ENCODE results near the gene HECTD2.
"Not testable (repeated sequence)": the region's sequence is repeated elsewhere in the genome, so short reads cannot be mapped to it uniquely, and the experiment has no call there.

Gene HECTD2

GRCh38 chr10:91434041-91434440 lies 23.9 kb downstream of the HECTD2 start:
- whole genome bisulfite sequencing (ENCODE audit: extremely low coverage, insufficient coverage, insufficient read length): no CpG with 5 or more reads among the region's 1 CpG
- H3K14ac ChIP-seq (ENCODE audit: low read length): no peak overlapping the region

GRCh38 chr10:91435241-91435640 lies 25.1 kb downstream of the HECTD2 start:
- Histone ChIP-seq H2BK5ac (ENCODE audit: low read depth, low read length, poor library complexity) (no peak overlapping the region), H3K27ac (ENCODE audit: low read depth, low read length) (no peak overlapping the region), H4K91ac (ENCODE audit: low read depth, low read length) (no peak overlapping the region), H3K14ac (ENCODE audit: low read length) (no peak overlapping the region), H3K27me3 (ENCODE audit: insufficient read depth, low read length) (no peaks in the 10 kb centered on the region), H3K9me3 (ENCODE audit: insufficient read depth, low read depth, low read length) (no peaks in the 10 kb centered on the region), H4K8ac (ENCODE audit: low read depth, low read length) (no peak overlapping the region), H3K4me1 (ENCODE audit: control insufficient read depth in 1 of 2, insufficient read depth in 2 of 2, low read length in 2 of 2) (no peaks in the 10 kb centered on the region), H3K9ac (ENCODE audit: low read length) (no peak overlapping the region), H2AK5ac (ENCODE audit: low read length) (no peak overlapping the region), H3K4me3 (ENCODE audit: low read depth, low read length) (no peak overlapping the region), H3K79me2 (ENCODE audit: control insufficient read depth, insufficient read depth, low read length, poor library complexity) (no peaks in the 10 kb centered on the region), H3K18ac (ENCODE audit: low read length) (no peak overlapping the region), H3K4ac (ENCODE audit: low read depth, low read length) (no peak overlapping the region), H3K36me3 (ENCODE audit: control insufficient read depth in 1 of 2, insufficient read depth in 2 of 2, low read length in 2 of 2) (no peaks in the 10 kb centered on the region), H3K79me1 (ENCODE audit: low read length) (no peaks in the 10 kb centered on the region), H2BK120ac (ENCODE audit: insufficient read depth, low read length, poor library complexity) (no peak overlapping the region), H3K4me2 (ENCODE audit: low read length) (no peak overlapping the region), H2AFZ (ENCODE audit: insufficient read depth, low read length, poor library complexity) (no peak overlapping the region), H2BK12ac (ENCODE audit: low read length) (no peak overlapping the region), H3K23ac (ENCODE audit: low read length) (no peak overlapping the region), H4K12ac (ENCODE audit: low read depth, low read length) (no peak overlapping the region)
- WGBS (ENCODE audit: extremely low coverage, insufficient coverage, insufficient read length): no CpG with 5 or more reads among the region's 2 CpGs
- DNase-seq: no peak

More at GRCh38 chr10:91434041-91434440, 23.9 kb downstream of the HECTD2 start:
- no peak overlapping the region for H3K27ac ChIP-seq (ENCODE audit: low read depth, low read length)
- no peak overlapping the region for H2BK12ac ChIP-seq (ENCODE audit: low read length)
- no peak overlapping the region for H3K4ac ChIP-seq (ENCODE audit: low read depth, low read length)
- no peak overlapping the region for H2BK5ac ChIP-seq (ENCODE audit: low read depth, low read length, poor library complexity)
- H4K12ac ChIP-seq (ENCODE audit: low read depth, low read length): no peak overlapping the region
- H3K4me2 ChIP-seq (ENCODE audit: low read length): no peak overlapping the region
- no peaks in the 10 kb centered on the region for H3K9me3 ChIP-seq (ENCODE audit: insufficient read depth, low read depth, low read length)
- no peak overlapping the region for H2AK5ac ChIP-seq (ENCODE audit: low read length)
- H3K79me2 ChIP-seq (ENCODE audit: control insufficient read depth, insufficient read depth, low read length, poor library complexity): no peaks in the 10 kb centered on the region
- H3K18ac ChIP-seq (ENCODE audit: low read length): no peak overlapping the region
- no peak overlapping the region for H4K91ac ChIP-seq (ENCODE audit: low read depth, low read length)
- H2BK120ac ChIP-seq (ENCODE audit: insufficient read depth, low read length, poor library complexity): no peak overlapping the region
- no peaks in the 10 kb centered on the region for H3K79me1 ChIP-seq (ENCODE audit: low read length)
- no peak overlapping the region for H3K23ac ChIP-seq (ENCODE audit: low read length)
- no peak overlapping the region for H2AFZ ChIP-seq (ENCODE audit: insufficient read depth, low read length, poor library complexity)
- no peak overlapping the region for H3K4me3 ChIP-seq (ENCODE audit: low read depth, low read length)
- no peak overlapping the region for H3K9ac ChIP-seq (ENCODE audit: low read length)
- H4K8ac ChIP-seq (ENCODE audit: low read depth, low read length): no peak overlapping the region
- no peaks in the 10 kb centered on the region for H3K27me3 ChIP-seq (ENCODE audit: insufficient read depth, low read length)
- no peaks in the 10 kb centered on the region for H3K4me1 ChIP-seq (ENCODE audit: control insufficient read depth in 1 of 2, insufficient read depth in 2 of 2, low read length in 2 of 2)
- H3K36me3 ChIP-seq (ENCODE audit: control insufficient read depth in 1 of 2, insufficient read depth in 2 of 2, low read length in 2 of 2): no peaks in the 10 kb centered on the region
- DNase-seq: no peak

GRCh38 chr10:91438228-91438627 lies 28.1 kb downstream of the HECTD2 start:
- not testable (repeated sequence) for H2AFZ ChIP-seq (ENCODE audit: insufficient read depth, low read length, poor library complexity); H3K36me3 ChIP-seq (ENCODE audit: control insufficient read depth in 1 of 2, insufficient read depth in 2 of 2, low read length in 2 of 2); H4K8ac ChIP-seq (ENCODE audit: low read depth, low read length); H3K27me3 ChIP-seq (ENCODE audit: insufficient read depth, low read length); H3K4me3 ChIP-seq (ENCODE audit: low read depth, low read length); H2BK5ac ChIP-seq (ENCODE audit: low read depth, low read length, poor library complexity); H3K27ac ChIP-seq (ENCODE audit: low read depth, low read length); H3K23ac ChIP-seq (ENCODE audit: low read length); H3K9ac ChIP-seq (ENCODE audit: low read length); H4K12ac ChIP-seq (ENCODE audit: low read depth, low read length); H3K79me1 ChIP-seq (ENCODE audit: low read length); H4K91ac ChIP-seq (ENCODE audit: low read depth, low read length); DNase-seq; H2AK5ac ChIP-seq (ENCODE audit: low read length); H3K18ac ChIP-seq (ENCODE audit: low read length); H2BK120ac ChIP-seq (ENCODE audit: insufficient read depth, low read length, poor library complexity); H2BK12ac ChIP-seq (ENCODE audit: low read length); H3K14ac ChIP-seq (ENCODE audit: low read length); H3K9me3 ChIP-seq (ENCODE audit: insufficient read depth, low read depth, low read length); H3K4ac ChIP-seq (ENCODE audit: low read depth, low read length); H3K4me2 ChIP-seq (ENCODE audit: low read length); H3K79me2 ChIP-seq (ENCODE audit: control insufficient read depth, insufficient read depth, low read length, poor library complexity); H3K4me1 ChIP-seq (ENCODE audit: control insufficient read depth in 1 of 2, insufficient read depth in 2 of 2, low read length in 2 of 2)
- no CpG with 5 or more reads among the region's 2 CpGs for WGBS (ENCODE audit: extremely low coverage, insufficient coverage, insufficient read length)

GRCh38 chr10:91444211-91445182 lies 34.4 kb downstream of the HECTD2 start:
- Histone ChIP-seq H3K18ac (ENCODE audit: low read length) (no peak overlapping the region), H3K4me3 (ENCODE audit: low read depth, low read length) (no peak overlapping the region), H2BK5ac (ENCODE audit: low read depth, low read length, poor library complexity) (no peak overlapping the region), H4K8ac (ENCODE audit: low read depth, low read length) (no peak overlapping the region), H3K9ac (ENCODE audit: low read length) (no peak overlapping the region), H3K9me3 (ENCODE audit: insufficient read depth, low read depth, low read length) (no peaks in the 10 kb centered on the region), H3K27me3 (ENCODE audit: insufficient read depth, low read length) (no peaks in the 10 kb centered on the region), H2AFZ (ENCODE audit: insufficient read depth, low read length, poor library complexity) (no peak overlapping the region), H3K79me1 (ENCODE audit: low read length) (no peaks in the 10 kb centered on the region), H3K36me3 (ENCODE audit: control insufficient read depth in 1 of 2, insufficient read depth in 2 of 2, low read length in 2 of 2) (no peaks in the 10 kb centered on the region), H3K79me2 (ENCODE audit: control insufficient read depth, insufficient read depth, low read length, poor library complexity) (no peaks in the 10 kb centered on the region), H2BK12ac (ENCODE audit: low read length) (no peak overlapping the region), H3K14ac (ENCODE audit: low read length) (no peak overlapping the region), H4K91ac (ENCODE audit: low read depth, low read length) (no peak overlapping the region), H3K4me2 (ENCODE audit: low read length) (no peak overlapping the region), H3K27ac (ENCODE audit: low read depth, low read length) (no peak overlapping the region), H3K4ac (ENCODE audit: low read depth, low read length) (no peak overlapping the region), H4K12ac (ENCODE audit: low read depth, low read length) (no peak overlapping the region), H3K23ac (ENCODE audit: low read length) (no peak overlapping the region), H2BK120ac (ENCODE audit: insufficient read depth, low read length, poor library complexity) (no peak overlapping the region), H2AK5ac (ENCODE audit: low read length) (no peak overlapping the region), H3K4me1 (ENCODE audit: control insufficient read depth in 1 of 2, insufficient read depth in 2 of 2, low read length in 2 of 2) (no peaks in the 10 kb centered on the region)
- no CpG with 5 or more reads among the region's 6 CpGs for WGBS (ENCODE audit: extremely low coverage, insufficient coverage, insufficient read length)
- DNase-seq: no peak

All from trophoblast cell (in vitro differentiated cells and primary cell).